GM06990 (cell line): ENCODE results near the gene TEDC1.

Source experiments
- DNase-seq: peaks from one replicate; pipeline ENCODE4 v3.0.0-alpha.2; 2011; ENCODE audit not compliant: insufficient read length; ENCODE audit errors: extremely low read depth
- H3K27me3 ChIP-seq: replicated peaks from 2 replicates; pipeline ENCODE4 v1.6.0; 2011; ENCODE audit warnings: low read length; ENCODE audit not compliant: control insufficient read depth, insufficient read depth
- H3K36me3 ChIP-seq: 2 replicates; pipeline ENCODE4 v1.5.1; 2011; ENCODE audit warnings: low read length; ENCODE audit not compliant: control insufficient read depth, insufficient read depth
- H3K4me3 ChIP-seq: replicated peaks from 2 replicates; pipeline ENCODE4 v1.5.1; 2011; ENCODE audit warnings: low read depth, mild to moderate bottlenecking, control low read depth, low read length
- CTCF ChIP-seq: IDR thresholded peaks from 2 replicates; pipeline ENCODE4 v1.5.1; 2011; ENCODE audit warnings: low read length, control low read depth, mild to moderate bottlenecking, inconsistent platforms; ENCODE audit not compliant: insufficient read depth, poor library complexity, severe bottlenecking

Gene TEDC1

DNA sequence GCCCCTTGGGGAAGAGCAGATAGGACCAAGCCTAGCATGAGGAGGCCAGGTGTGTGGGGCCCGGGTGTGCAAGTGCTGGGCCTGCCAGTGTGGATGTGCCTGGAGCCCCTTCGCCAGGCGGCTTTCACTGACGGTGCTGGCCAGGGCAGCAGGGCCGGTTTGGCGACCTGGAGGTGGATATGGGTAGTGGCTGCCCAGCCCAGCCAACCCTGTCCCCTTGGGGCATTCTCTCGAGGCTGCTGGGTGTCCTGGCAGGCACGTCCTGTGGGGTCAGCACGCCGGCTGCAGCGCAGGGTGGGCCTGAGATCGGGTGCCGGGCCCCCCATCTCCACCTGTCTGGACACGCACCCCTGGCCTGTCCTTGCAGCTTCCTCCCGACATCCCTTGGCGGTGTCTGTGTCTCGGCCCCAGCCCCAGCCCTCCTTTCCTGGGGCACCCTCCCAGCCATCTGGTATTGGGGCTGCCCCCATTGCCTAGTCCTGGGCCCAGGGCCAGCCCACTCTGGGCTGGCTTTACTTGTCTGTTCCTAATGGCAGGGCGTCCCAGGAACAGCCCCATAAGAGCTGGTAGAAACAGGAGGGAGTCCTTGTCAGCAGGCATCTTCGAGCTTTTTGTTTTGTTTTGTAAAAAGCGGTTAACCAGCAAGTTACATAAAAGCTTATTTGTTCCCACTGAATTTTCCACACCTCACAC is 23.7 kb upstream of the TEDC1 start:
- DNase-seq, result no peak
- Histone ChIP-seq H3K4me3 (no peak overlapping the region), H3K36me3 (peaks cover 20% of the 10 kb centered on the region), H3K27me3 (no peaks in the 10 kb centered on the region)
- no peak for TF ChIP-seq CTCF

GRCh38 chr14:105467942-105468471 is 23.0 kb upstream of the TEDC1 start:
- H3K4me3 ChIP-seq, result no peak overlapping the region
- H3K27me3 ChIP-seq, result no peaks in the 10 kb centered on the region
- TF ChIP-seq CTCF, result no peak
- H3K36me3 ChIP-seq, result peaks cover 18% of the 10 kb centered on the region
- no peak for DNase-seq

DNA sequence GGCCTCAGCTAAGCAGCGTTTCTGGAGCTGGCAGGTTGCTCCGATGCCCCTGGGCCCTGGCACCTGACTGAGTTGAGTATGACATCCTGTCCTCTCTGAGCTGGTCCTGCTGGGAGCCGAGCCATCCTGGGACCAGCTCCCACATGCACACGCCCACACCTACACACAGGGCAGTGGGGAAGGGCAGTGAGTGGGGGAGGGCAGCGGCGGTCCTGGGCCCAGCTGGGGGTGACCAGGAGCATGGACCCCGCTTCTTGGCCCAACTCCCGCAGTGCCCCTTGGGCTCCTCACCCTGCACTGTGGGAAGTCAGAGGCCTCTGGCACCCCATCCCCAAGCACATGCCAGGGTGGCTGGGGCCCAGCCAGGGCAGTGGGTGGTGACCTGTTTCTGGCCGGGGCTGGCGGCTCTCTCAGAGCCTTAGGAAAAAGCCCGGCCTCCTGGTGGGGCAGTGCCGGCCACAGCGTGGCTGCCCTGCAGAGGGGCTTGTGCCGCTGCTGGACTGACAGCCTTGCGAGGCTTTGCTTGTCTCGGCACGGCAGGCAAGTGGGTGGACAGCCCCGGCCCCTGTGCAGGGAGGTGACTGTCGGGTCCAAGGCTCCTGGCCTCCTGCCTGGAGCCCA is 22.3 kb upstream of the TEDC1 start:
- no peak for DNase-seq
- H3K4me3 ChIP-seq, result no peak overlapping the region
- no peaks in the 10 kb centered on the region; the same call in 1 of the 2 replicates for H3K27me3 ChIP-seq
- TF ChIP-seq CTCF, result no peak
- peaks cover 14% of the 10 kb centered on the region for H3K36me3 ChIP-seq

DNA sequence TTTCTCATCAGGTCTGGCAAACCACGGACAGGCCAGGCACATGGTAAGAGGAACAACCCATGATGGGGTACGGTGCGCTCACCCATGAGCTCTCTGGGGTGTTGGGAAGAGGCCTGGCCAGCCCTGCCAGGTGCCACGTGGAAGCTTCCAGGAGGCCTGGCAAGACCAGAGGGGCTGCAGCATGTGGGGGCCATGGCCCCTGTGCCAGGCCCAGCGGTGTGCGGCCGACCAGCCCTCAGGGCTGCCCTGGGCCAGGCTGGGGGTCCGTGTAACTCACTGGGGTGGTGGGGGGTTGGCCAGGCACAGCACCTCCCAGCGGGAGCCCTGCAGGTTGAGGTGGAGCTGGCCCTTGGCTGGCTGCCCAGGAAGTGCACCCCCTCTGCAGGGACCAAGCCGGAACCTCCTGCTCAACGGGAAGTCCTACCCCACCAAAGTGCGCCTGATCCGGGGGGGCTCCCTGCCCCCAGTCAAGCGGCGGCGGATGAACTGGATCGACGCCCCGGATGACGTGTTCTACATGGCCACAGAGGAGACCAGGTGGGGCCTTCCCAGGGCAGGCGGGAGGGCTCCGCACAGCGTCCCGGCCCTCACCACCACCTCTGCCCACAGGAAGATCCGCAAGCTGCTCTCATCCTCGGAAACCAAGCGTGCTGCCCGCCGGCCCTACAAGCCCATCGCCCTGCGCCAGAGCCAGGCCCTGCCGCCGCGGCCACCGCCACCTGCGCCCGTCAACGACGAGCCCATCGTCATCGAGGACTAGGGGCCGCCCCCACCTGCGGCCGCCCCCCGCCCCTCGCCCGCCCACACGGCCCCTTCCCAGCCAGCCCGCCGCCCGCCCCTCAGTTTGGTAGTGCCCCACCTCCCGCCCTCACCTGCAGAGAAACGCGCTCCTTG is 21.3 kb upstream of the TEDC1 start:
- no peak overlapping the region for H3K4me3 ChIP-seq
- H3K27me3 ChIP-seq, result no peaks in the 10 kb centered on the region; the same call in 1 of the 2 replicates
- TF ChIP-seq CTCF, result no peak
- no peak for DNase-seq
- H3K36me3 ChIP-seq, result peaks cover 8% of the 10 kb centered on the region

GRCh38 chr14:105470350-105471296 is 20.4 kb upstream of the TEDC1 start:
- H3K4me3 ChIP-seq, result no peak overlapping the region
- no peak for DNase-seq
- TF ChIP-seq CTCF, result no peak
- H3K36me3 ChIP-seq, result peaks cover 7% of the 10 kb centered on the region
- H3K27me3 ChIP-seq, result no peaks in the 10 kb centered on the region; the same call in 1 of the 2 replicates
